Ovary (tissue), 9 donors: ENCODE measurements around the gene POLK. TPM values are rescaled to one million over a fixed set of nuclear protein-coding genes. Genes with fewer than 3 reads are reported as not detected.

ENCODE experiments used
- DNase-seq, 5 donors: peaks; one replicate each; pipeline ENCODE4 v3.0.0-alpha.2; 2019 to 2020
- H3K27ac ChIP-seq, 2 donors: fragments of 200-600 bp; one replicate each; pipeline versions ENCODE4 v1.5.1 to v1.8.0; 2019 to 2022
- H3K27me3 ChIP-seq: fragments of 200-600 bp; one replicate; pipeline ENCODE4 v1.8.0; 2022
- H3K36me3 ChIP-seq: fragments of 200-600 bp; sonication (generic); one replicate; pipeline ENCODE4 v1.5.1; 2019
- H3K4me1 ChIP-seq: one replicate; pipeline ENCODE4 v1.8.1; 2013; ENCODE audit warnings: mild to moderate bottlenecking, moderate library complexity; ENCODE audit not compliant: insufficient read depth
- H3K4me3 ChIP-seq: fragments of 200-600 bp; sonication (generic); one replicate; pipeline ENCODE4 v1.5.1; 2017
- H3K9me3 ChIP-seq, 2 donors: fragments of 200-600 bp in 1 of 2; sonication (generic) in 1 of 2; one replicate each; pipeline versions ENCODE4 v1.5.1 to v1.8.1; 2013 to 2019; ENCODE audit warnings: mild to moderate bottlenecking in 1 of 2, moderate library complexity in 1 of 2
- CTCF ChIP-seq, 3 donors: fragments of 450-650 bp in 2 of 3; fragments of 200-600 bp in 1 of 3; IDR thresholded peaks; one replicate each; pipeline versions ENCODE4 v1.5.1 to v1.8.0; 2016 to 2022; ENCODE audit warnings: antibody characterized with exemption in 3 of 3, mild to moderate bottlenecking in 1 of 3
- EP300 ChIP-seq: sonication (generic); formaldehyde crosslinking; IDR thresholded peaks from one replicate; pipeline ENCODE4 v1.6.1; 2017; ENCODE audit warnings: antibody characterized with exemption
- POLR2A ChIP-seq: fragments of 450-650 bp; IDR thresholded peaks from one replicate; pipeline ENCODE4 v1.6.1; 2017; ENCODE audit warnings: antibody characterized with exemption, mild to moderate bottlenecking, moderate library complexity
- WGBS, 3 donors: extraction: QIAGEN DNeasy Blood & Tissue Kit in 1 of 3; methylation state at CpG; one replicate each; pipeline versions ENCODE4 v1.1.5 to v1.1.7; 2013 to 2017; 5-methylcytosine and 5-hydroxymethylcytosine counted together
- intact Hi-C, 4 donors: fragments of 100-400 bp; cut with DNase I; formaldehyde crosslinking; loops; one replicate each; pipeline versions ENCODE4 v1.11.0 to v1.15.1; 2022 to 2023
- polyA plus RNA-seq, 2 donors: library from polyadenylated mRNA; stranded (reverse); fragments of 200-250 nt in 1 of 2; fragments of 350-450 nt in 1 of 2; fragmentation: Illumina TruSeq in 1 of 2; extraction: RNeasy Lipid Tissue Mini Kit (QIAGEN cat#74804) in 1 of 2; gene quantifications; one replicate each; pipeline ENCODE4 v1.2.3, GENCODE V29; 2013 to 2014
- total RNA-seq, 7 donors: library from RNA; depleted of rRNA in 2 of 7; stranded (reverse); fragments of >200 nt in 2 of 7; fragmentation: NEBNext Ultra II Directional in 3 of 7; extraction: Animal tissue kit (Norgen Biotek cat#: 25700) in 3 of 7; gene quantifications; one replicate each; pipeline versions ENCODE4 v1.1.0 to v1.2.4, GENCODE V29; 2016 to 2023
- donor health status: DM: no; HTN: no; CAD: no; lungs with moderate emphysema.
- donor health status: DM: no; HTN: no; CAD: no.
- donor health status: Bipolar disorder and iron deficiency.
- donor health status: DM: yes; HTN: yes; CAD: no.
- donor health status: DM: no; HTN: no; CAD: no.
- donor health status: DM: yes; HTN: yes; CAD: no.

Gene POLK
- total and polyA plus RNA-seq, 9 donors = 9.3 to 41.0 (median 32.4) TPM

- intact Hi-C loops = loop anchor here in 1 of 4 donors (10.0 kb wide), 1 partner anchor 178 kb away; the partner anchor contains the start of gene HMGCR
- DNase-seq = peak in 3 of 5 donors; percentile 23 to 38 (median 27)
- Histone ChIP-seq H3K4me1 (peaks cover 2% of the 10 kb centered on the region), H3K27ac (peak overlapping the region in 1 of 2 donors; percentile 90), H3K36me3 (no peaks in the 10 kb centered on the region), H3K9me3 (no peaks in the 10 kb centered on the region), H3K4me3 (peak overlapping the region; percentile 62), H3K27me3 (no peaks in the 10 kb centered on the region)
- no peak for TF ChIP-seq EP300
- no peak for TF ChIP-seq CTCF (IDR thresholded peaks at IDR 0.05)
- no peak for TF ChIP-seq POLR2A
- 68 to 73% (median 71%) methylated on average over 16 of the region's 16 CpGs for WGBS, 3 donors
Observed at GRCh38 chr5:75512383-75513074, 838 bp downstream of the POLK start.

- WGBS, 3 donors = 56 to 66% (median 60%) methylated on average over 1 of the region's 1 CpG
- intact Hi-C loops = loop anchor here in 1 of 4 donors (10.0 kb wide), 1 partner anchor 179 kb away; the partner anchor contains the start of gene HMGCR
Observed at GRCh38 chr5:75513841-75514240, 2.1 kb downstream of the POLK start.

GRCh38 chr5:75514323-75514722, 2.6 kb downstream of the POLK start:
- no peak overlapping the region for H3K27ac ChIP-seq
- no peak for DNase-seq
- TF ChIP-seq POLR2A (no peak), EP300 (no peak), CTCF (IDR thresholded peaks at IDR 0.05) (no peak)
- intact Hi-C loops = loop anchor here in 1 of 4 donors (10.0 kb wide), 1 partner anchor 180 kb away; the partner anchor contains the start of gene HMGCR
- H3K4me1 ChIP-seq = peaks cover 2% of the 10 kb centered on the region
- no peaks in the 10 kb centered on the region for H3K9me3 ChIP-seq
- H3K4me3 ChIP-seq = no peak overlapping the region
- no peaks in the 10 kb centered on the region for H3K36me3 ChIP-seq
- no peaks in the 10 kb centered on the region for H3K27me3 ChIP-seq
- WGBS, 3 donors = 98 to 99% (median 98%) methylated on average over 3 of the region's 3 CpGs

More at GRCh38 chr5:75513841-75514240, 2.1 kb downstream of the POLK start:
- H3K27ac ChIP-seq = no peak overlapping the region
- H3K27me3 ChIP-seq = no peaks in the 10 kb centered on the region
- DNase-seq = no peak
- TF ChIP-seq POLR2A (no peak), CTCF (IDR thresholded peaks at IDR 0.05) (no peak), EP300 (no peak)
- no peak overlapping the region for H3K4me3 ChIP-seq
- peaks cover 2% of the 10 kb centered on the region for H3K4me1 ChIP-seq
- H3K36me3 ChIP-seq = no peaks in the 10 kb centered on the region
- H3K9me3 ChIP-seq = no peaks in the 10 kb centered on the region

GRCh38 chr5:75519761-75520160, 8.1 kb downstream of the POLK start:
- Histone ChIP-seq H3K4me1 (no peaks in the 10 kb centered on the region), H3K9me3 (no peaks in the 10 kb centered on the region), H3K27me3 (no peaks in the 10 kb centered on the region), H3K27ac (no peak overlapping the region), H3K36me3 (no peaks in the 10 kb centered on the region), H3K4me3 (no peak overlapping the region)
- WGBS, 3 donors = 18 to 36% (median 19%) methylated on average over 1 of the region's 1 CpG
- TF ChIP-seq EP300 = no peak
- no peak for TF ChIP-seq CTCF (IDR thresholded peaks at IDR 0.05)
- no peak for TF ChIP-seq POLR2A
- DNase-seq = no peak
- intact Hi-C loops = loop anchor here in 2 of 4 donors (2.0 to 10.0 kb wide), 2 partner anchors 25 to 185 kb away; partner anchors contain the start of gene HMGCR (in 1 of the 2)
